Nephron (organoid): Measurements from ENCODE around the gene DNMBP.

ENCODE experiments used
- H3K27ac Mint-ChIP-seq, 3 experiments: 2 replicates each; pipeline ENCODE4 v1.8.0; 2020; ENCODE audit warnings: mixed read lengths in 3 of 3, mild to moderate bottlenecking in 2 of 3, moderate library complexity in 1 of 3
- H3K27me3 Mint-ChIP-seq: 2 replicates; pipeline ENCODE4 v1.8.0; 2021; ENCODE audit warnings: low read depth, mild to moderate bottlenecking, moderate library complexity, mixed read lengths
- H3K36me3 Mint-ChIP-seq: 2 replicates; pipeline ENCODE4 v1.8.0; 2020; ENCODE audit warnings: low read depth, mixed read lengths
- H3K4me1 Mint-ChIP-seq: 2 replicates; pipeline ENCODE4 v1.8.0; 2020; ENCODE audit warnings: mixed read lengths
- H3K4me3 Mint-ChIP-seq, 3 experiments: 2 replicates each; pipeline ENCODE4 v1.8.0; 2020; ENCODE audit warnings: mild to moderate bottlenecking in 3 of 3, mixed read lengths in 3 of 3, moderate library complexity in 2 of 3
- H3K9me3 Mint-ChIP-seq: 2 replicates; pipeline ENCODE4 v1.8.0; 2020; ENCODE audit warnings: mixed read lengths
- TF ChIP-seq, protein P1 (sequence below), 3 experiments: fragments of 200-600 bp; sonication (generic); IDR thresholded peaks; one replicate each; pipeline ENCODE4 v1.5.0; 2021; ENCODE audit warnings: antibody characterized with exemption in 3 of 3; ENCODE audit not compliant: unreplicated experiment in 3 of 3

DNMBP gene

DNA sequence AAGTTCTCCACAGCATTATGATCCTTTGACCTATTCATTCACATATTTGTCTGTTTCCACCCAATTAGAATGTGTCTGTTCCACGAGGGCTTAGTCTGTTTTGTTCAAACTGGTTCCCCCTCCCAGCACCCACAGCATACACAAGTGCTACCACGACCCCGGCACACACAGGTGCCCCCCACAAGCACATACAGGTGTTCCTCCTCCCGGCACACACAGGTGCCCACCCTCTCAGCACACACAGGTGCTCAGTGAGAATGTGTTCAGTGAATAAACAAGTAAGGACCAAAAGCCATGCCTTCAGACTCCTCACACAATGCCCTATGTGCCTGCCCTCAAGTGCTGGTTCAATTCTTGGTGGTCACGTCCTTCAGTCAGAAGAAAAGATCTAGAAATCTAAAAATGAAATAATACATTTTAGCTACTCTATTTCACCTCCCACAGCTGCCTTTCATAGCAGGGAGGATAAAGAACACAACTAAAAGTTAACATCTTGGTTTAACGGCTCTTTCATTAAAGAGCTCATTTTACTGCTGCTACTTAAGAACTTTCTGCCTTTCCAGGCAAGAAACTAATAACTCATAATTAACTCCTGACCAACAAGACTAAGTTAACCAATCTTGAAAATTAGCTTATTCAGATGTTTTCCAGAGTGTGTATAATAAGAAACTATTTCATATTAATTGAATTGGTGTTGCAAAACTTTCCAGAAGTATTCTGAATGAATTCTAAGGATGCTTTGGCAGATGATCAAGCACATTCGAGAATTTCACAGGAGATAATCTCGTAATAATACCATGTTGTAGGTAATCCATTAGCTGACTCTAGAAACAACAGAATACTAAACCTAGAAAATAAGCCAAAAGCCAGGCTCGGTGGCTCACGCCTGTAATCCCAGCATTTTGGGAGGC is 2.3 kb downstream of the DNMBP start:
- Mint-ChIP-seq H3K4me1 (peaks cover 58% of the 10 kb centered on the region), H3K27me3 (peaks cover 3% of the 10 kb centered on the region), H3K27ac (peak overlapping the region; percentile 60 to 72 (median 69)), H3K4me3 (peak overlapping the region; percentile 89 to 93 (median 91)), H3K36me3 (peaks cover 4% of the 10 kb centered on the region), H3K9me3 (no peaks in the 10 kb centered on the region)
- TF ChIP-seq, protein P1, sequence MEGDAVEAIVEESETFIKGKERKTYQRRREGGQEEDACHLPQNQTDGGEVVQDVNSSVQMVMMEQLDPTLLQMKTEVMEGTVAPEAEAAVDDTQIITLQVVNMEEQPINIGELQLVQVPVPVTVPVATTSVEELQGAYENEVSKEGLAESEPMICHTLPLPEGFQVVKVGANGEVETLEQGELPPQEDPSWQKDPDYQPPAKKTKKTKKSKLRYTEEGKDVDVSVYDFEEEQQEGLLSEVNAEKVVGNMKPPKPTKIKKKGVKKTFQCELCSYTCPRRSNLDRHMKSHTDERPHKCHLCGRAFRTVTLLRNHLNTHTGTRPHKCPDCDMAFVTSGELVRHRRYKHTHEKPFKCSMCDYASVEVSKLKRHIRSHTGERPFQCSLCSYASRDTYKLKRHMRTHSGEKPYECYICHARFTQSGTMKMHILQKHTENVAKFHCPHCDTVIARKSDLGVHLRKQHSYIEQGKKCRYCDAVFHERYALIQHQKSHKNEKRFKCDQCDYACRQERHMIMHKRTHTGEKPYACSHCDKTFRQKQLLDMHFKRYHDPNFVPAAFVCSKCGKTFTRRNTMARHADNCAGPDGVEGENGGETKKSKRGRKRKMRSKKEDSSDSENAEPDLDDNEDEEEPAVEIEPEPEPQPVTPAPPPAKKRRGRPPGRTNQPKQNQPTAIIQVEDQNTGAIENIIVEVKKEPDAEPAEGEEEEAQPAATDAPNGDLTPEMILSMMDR (IDR thresholded peaks at IDR 0.05; ENCODE audit: unreplicated experiment in 3 of 3): no peak

DNA sequence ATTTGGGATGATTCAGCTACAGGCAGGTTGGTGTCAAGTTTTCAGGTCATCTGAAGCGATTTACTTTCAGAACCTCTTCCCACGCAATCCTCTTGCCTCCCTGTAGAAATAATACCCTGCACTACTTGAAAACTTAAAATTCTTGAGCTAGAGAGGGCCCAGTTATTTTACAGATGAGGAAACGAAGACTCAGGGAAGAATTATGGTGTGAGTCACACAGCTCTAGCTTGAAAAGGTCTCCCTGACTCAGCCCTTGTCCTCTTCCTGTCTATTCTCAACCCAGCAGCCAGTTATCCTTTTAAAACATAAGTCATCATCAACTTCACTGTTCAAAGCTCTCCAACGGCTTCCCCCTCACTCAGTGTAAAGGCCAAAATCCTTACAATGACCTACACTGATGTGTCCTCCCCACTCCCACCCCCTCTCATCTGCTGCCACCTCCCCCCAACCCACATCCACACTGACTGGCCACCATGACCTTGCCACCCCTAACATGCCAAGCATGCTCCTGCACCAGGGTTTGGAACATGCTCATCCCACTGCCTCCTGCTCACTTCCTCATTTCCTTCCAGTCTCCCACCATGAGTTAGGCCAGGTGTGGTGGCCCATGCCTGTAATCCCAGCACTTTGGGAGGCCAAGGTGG is 3.4 kb downstream of the DNMBP start:
- H3K9me3 Mint-ChIP-seq: no peaks in the 10 kb centered on the region
- H3K27me3 Mint-ChIP-seq: no peaks in the 10 kb centered on the region
- peaks cover 64% of the 10 kb centered on the region for H3K4me1 Mint-ChIP-seq
- peaks cover 6% of the 10 kb centered on the region for H3K36me3 Mint-ChIP-seq
- peak overlapping the region; percentile 16 to 66 (median 63) for H3K4me3 Mint-ChIP-seq
- H3K27ac Mint-ChIP-seq: peak overlapping the region; percentile 60 to 69 (median 62)
- TF ChIP-seq, protein P1 (IDR thresholded peaks at IDR 0.05; ENCODE audit: unreplicated experiment in 3 of 3): no peak

DNA sequence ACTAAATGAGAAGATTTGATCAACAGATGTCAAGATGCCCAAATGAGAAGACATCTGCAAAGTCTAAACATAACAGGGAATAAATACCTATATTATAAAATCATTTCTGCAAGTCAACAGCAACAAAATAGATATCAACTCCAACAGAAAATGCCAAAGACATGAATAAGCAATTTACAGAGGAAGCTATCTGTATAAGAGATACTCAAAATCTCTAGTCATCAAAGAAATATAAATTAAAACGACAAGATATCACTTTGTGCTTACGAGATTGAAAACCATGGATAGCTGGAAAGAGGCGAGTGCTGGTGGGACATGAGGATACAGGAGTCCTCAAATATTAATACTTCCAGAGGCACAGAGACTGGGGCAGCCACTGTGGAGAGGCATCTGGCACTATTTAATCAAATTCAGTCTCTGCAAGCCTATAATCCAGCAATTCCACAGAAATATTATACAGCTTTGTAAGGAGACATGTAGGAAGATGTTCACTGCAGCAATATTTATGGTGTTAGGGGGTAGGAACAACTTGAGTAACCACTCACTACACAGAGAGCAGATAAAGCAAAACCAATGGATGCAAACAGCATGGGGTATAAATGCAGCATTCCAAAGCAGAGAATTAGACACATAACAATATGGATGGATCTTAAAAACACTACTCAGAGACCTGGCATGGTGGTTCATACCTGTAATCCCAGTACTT is 4.8 kb downstream of the DNMBP start:
- Mint-ChIP-seq H3K27ac (peak overlapping the region; percentile 23 to 58 (median 47)), H3K4me3 (peak overlapping the region in 2 of 3 experiments; percentile 18 to 24), H3K4me1 (peaks cover 61% of the 10 kb centered on the region), H3K9me3 (no peaks in the 10 kb centered on the region), H3K27me3 (no peaks in the 10 kb centered on the region), H3K36me3 (peaks cover 6% of the 10 kb centered on the region)
- TF ChIP-seq, protein P1 (IDR thresholded peaks at IDR 0.05; ENCODE audit: unreplicated experiment in 3 of 3): no peak

DNA sequence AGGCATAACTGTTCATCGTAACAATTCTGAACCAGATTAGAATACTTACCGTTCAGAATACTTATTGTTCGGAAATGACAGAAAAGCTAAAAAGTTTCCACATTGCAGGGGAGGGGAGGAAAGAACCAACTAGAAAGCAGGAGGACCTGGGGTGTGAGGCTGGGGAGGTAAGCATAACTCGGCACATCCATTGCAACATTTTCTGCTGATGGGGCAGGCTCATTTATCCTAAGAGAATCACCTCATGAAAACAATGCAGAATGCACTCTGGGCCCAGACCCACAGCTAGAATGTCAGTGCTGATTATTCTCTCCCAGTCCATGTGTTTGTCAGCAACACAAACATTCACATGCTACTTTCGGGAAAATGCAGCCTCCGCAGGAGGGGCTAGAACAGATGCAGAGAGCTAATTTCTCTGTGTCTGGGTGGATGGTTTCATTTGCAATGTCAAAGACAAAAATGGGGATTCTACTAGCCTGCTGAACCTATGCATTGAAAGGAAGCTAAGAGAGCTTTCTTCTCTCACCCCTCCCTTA is 9.6 kb downstream of the DNMBP start:
- Mint-ChIP-seq H3K27ac (peak overlapping the region; percentile 53 to 67 (median 61)), H3K4me1 (peaks cover 59% of the 10 kb centered on the region), H3K4me3 (no peak overlapping the region), H3K9me3 (no peaks in the 10 kb centered on the region), H3K27me3 (no peaks in the 10 kb centered on the region), H3K36me3 (peaks cover 6% of the 10 kb centered on the region)
- TF ChIP-seq, protein P1 (IDR thresholded peaks at IDR 0.05; ENCODE audit: unreplicated experiment in 3 of 3): no peak

DNA sequence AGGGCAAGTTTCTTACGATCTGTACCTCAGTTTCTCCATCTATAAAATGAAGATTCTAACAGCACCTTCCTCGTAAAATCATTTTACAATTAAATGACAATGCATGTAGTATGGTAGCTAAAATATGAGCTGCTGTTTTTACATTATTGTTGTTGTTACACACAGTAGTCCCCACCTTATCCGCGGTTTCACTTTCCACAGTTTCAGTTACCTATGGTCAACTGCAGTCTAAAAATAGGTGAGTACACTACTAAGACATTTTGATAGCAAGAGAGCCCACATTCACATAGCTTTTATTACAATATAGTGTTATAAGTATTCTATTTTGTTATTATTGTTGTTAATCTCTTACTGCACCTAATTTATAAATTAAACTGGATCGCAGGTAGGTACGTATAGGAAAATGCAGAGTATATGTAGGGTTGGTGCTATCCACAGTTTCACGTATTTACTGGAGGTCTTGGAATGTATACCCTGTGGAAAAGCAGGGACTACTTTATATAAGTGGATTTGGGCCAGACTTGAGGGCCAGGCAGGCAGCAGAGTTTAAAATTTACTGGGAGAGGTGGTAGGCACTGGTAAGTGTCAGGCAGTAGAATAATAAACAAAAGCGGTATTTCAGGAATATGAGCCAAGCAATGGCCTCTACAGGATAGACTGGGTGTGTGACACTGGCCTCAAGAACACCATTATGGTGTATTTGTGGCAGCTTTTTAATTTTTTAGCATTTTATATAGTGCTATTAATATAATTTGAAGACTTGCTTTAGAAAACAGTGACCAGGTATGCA is 10.2 kb downstream of the DNMBP start:
- Mint-ChIP-seq H3K4me3 (no peak overlapping the region), H3K9me3 (no peaks in the 10 kb centered on the region), H3K27me3 (no peaks in the 10 kb centered on the region), H3K36me3 (peaks cover 6% of the 10 kb centered on the region), H3K27ac (peak overlapping the region; percentile 61 to 85 (median 80)), H3K4me1 (peaks cover 58% of the 10 kb centered on the region)
- TF ChIP-seq, protein P1 (IDR thresholded peaks at IDR 0.05; ENCODE audit: unreplicated experiment in 3 of 3): no peak
